Measurements from ENCODE around the gene ENOX1.

The ENOX1 gene

GRCh38 chr13:43251961-43252360 lies 534.8 kb downstream of the ENOX1 start:
- TF ChIP-seq FOXP2 (optimal IDR thresholded peaks at IDR 0.05; ENCODE audit: borderline replicate concordance, extremely low read depth, extremely low read length, insufficient read depth) = no peak
- TF ChIP-seq TAF1 (IDR thresholded peaks at IDR 0.05; ENCODE audit: borderline replicate concordance, insufficient read depth, low read length) = no peak

- TF ChIP-seq FOXP2 (optimal IDR thresholded peaks at IDR 0.05; ENCODE audit: borderline replicate concordance, extremely low read depth, extremely low read length, insufficient read depth) (no peak), POLR2AphosphoS5 (IDR thresholded peaks at IDR 0.05; ENCODE audit: low read depth, low read length) (no peak), TAF1 (IDR thresholded peaks at IDR 0.05; ENCODE audit: borderline replicate concordance, insufficient read depth, low read length) (no peak), SIN3A (IDR thresholded peaks at IDR 0.05; ENCODE audit: borderline replicate concordance, insufficient read depth, low read length) (no peak)
Measured at GRCh38 chr13:43246382-43246781, 540.4 kb downstream of the ENOX1 start.

GRCh38 chr13:43245374-43245964 lies 541.3 kb downstream of the ENOX1 start:
- TF ChIP-seq REST (IDR thresholded peaks at IDR 0.05; ENCODE audit: insufficient read depth in 1 of 2, low read depth in 2 of 2, low read length in 2 of 2) = no peak
- TF ChIP-seq SIN3A (IDR thresholded peaks at IDR 0.05; ENCODE audit: borderline replicate concordance, insufficient read depth, low read length) = no peak
- TF ChIP-seq POLR2AphosphoS5 (IDR thresholded peaks at IDR 0.05; ENCODE audit: low read depth, low read length) = no peak
- TF ChIP-seq FOXP2 (optimal IDR thresholded peaks at IDR 0.05; ENCODE audit: borderline replicate concordance, extremely low read depth, extremely low read length, insufficient read depth) = no peak
- no peak for TF ChIP-seq TAF1 (IDR thresholded peaks at IDR 0.05; ENCODE audit: borderline replicate concordance, insufficient read depth, low read length)

DNA sequence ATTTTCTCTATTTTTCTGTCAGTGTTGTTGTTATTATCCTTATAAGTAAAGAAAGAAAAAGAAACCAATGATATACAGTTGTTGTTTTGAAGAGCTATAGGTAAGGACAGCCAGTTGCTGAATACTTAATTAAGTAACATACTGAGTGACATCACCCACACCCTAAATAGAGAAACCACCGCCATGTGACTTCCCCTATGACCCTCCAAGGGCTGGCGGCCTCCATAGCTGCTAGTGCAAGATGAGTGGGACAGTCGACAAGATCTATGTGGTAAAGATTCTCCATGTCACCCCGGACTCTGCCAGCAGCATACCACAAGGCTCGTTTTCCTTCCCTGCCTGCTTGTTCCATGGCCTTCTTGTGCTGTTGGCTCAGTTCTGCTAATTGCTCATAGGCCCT lies 542.3 kb downstream of the ENOX1 start:
- TF ChIP-seq SIN3A (IDR thresholded peaks at IDR 0.05; ENCODE audit: borderline replicate concordance, insufficient read depth, low read length) (no peak), REST (IDR thresholded peaks at IDR 0.05; ENCODE audit: insufficient read depth in 1 of 2, low read depth in 2 of 2, low read length in 2 of 2) (no peak), POLR2AphosphoS5 (IDR thresholded peaks at IDR 0.05; ENCODE audit: low read depth, low read length) (no peak)

DNA sequence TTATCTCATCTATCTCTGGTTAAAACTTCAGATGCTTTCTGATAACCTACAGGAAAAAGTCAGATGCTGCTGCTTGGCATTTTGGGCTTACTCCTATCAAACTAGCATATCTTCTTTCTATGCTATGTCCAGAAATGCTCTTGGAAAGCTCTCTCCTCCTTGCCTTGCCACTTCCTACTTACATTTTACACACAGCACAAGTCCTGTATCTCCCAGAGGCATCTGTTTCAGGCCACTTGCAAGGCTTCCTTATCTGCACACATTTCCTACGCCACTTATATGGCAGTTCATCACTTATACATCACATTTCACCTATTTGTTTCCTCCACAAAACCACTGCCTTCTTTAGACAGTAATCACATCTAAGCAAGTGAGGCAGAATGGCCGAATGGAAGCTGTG lies 543.1 kb downstream of the ENOX1 start:
- TF ChIP-seq POLR2AphosphoS5 (IDR thresholded peaks at IDR 0.05; ENCODE audit: low read depth, low read length) (no peak), TAF1 (IDR thresholded peaks at IDR 0.05; ENCODE audit: borderline replicate concordance, insufficient read depth, low read length) (no peak), REST (IDR thresholded peaks at IDR 0.05; ENCODE audit: insufficient read depth in 1 of 2, low read depth in 2 of 2, low read length in 2 of 2) (no peak), SIN3A (IDR thresholded peaks at IDR 0.05; ENCODE audit: borderline replicate concordance, insufficient read depth, low read length) (no peak), FOXP2 (optimal IDR thresholded peaks at IDR 0.05; ENCODE audit: borderline replicate concordance, extremely low read depth, extremely low read length, insufficient read depth) (no peak)

DNA sequence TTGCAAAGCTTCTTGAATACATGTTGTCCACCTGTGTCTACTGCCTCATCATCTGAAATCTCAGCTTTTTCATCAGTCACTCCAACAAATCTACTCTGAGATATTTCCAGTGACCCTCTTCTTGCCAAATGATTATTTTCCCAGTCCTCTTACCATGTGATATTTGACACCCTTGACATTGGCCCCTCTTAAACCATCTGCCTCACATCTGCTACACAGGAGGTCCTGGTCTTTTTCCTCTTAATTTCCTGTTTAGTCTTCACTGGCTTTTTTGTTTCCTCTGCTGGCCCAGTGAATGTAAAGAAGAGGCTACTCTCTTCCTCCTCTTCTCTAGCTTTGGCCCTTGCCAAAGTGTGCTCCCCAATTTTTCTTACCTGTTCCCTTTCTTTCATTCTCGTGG lies 544.7 kb downstream of the ENOX1 start:
- TF ChIP-seq SIN3A (IDR thresholded peaks at IDR 0.05; ENCODE audit: borderline replicate concordance, insufficient read depth, low read length) (no peak), REST (IDR thresholded peaks at IDR 0.05; ENCODE audit: insufficient read depth in 1 of 2, low read depth in 2 of 2, low read length in 2 of 2) (no peak), POLR2AphosphoS5 (IDR thresholded peaks at IDR 0.05; ENCODE audit: low read depth, low read length) (no peak), TAF1 (IDR thresholded peaks at IDR 0.05; ENCODE audit: borderline replicate concordance, insufficient read depth, low read length) (no peak), FOXP2 (optimal IDR thresholded peaks at IDR 0.05; ENCODE audit: borderline replicate concordance, extremely low read depth, extremely low read length, insufficient read depth) (no peak)

Data from PFSK-1 (cell line).